SJCRH30 (cell line): ENCODE measurements around the gene CACHD1. TPM values are rescaled to one million over a fixed set of nuclear protein-coding genes. Genes with fewer than 3 reads are reported as not detected.

Experiments used
- DNase-seq, 2 experiments: peaks; one replicate each; pipeline ENCODE4 v3.0.0-alpha.2; 2015 to 2020
- H3K27ac ChIP-seq: fragments of 250-450 bp; sonication (Bioruptor Pico); 2 replicates; pipeline ENCODE4 v1.5.1; 2020; ENCODE audit warnings: mild to moderate bottlenecking, moderate library complexity
- H3K27me3 ChIP-seq: fragments of 250-450 bp; sonication (Bioruptor Pico); 2 replicates; pipeline ENCODE4 v1.5.1; 2020; ENCODE audit warnings: mild to moderate bottlenecking, moderate library complexity
- H3K36me3 ChIP-seq: fragments of 250-450 bp; sonication (Bioruptor Pico); 2 replicates; pipeline ENCODE4 v1.5.1; 2020; ENCODE audit warnings: mild to moderate bottlenecking, moderate library complexity
- H3K4me1 ChIP-seq: fragments of 250-450 bp; sonication (Bioruptor Pico); 2 replicates; pipeline ENCODE4 v1.5.1; 2020; ENCODE audit warnings: mild to moderate bottlenecking, moderate library complexity
- H3K4me3 ChIP-seq: fragments of 250-450 bp; sonication (Bioruptor Pico); 2 replicates; pipeline ENCODE4 v1.5.1; 2020; ENCODE audit warnings: mild to moderate bottlenecking, moderate library complexity
- H3K9me3 ChIP-seq: fragments of 250-450 bp; sonication (Bioruptor Pico); replicated peaks from 2 replicates; pipeline ENCODE4 v1.5.1; 2020; ENCODE audit warnings: mild to moderate bottlenecking, moderate library complexity
- total RNA-seq: library from RNA; depleted of rRNA; stranded (reverse); fragments of >200 nt; shearing (Covaris generic); gene quantifications from 2 replicates; pipeline ENCODE4 v1.2.3, GENCODE V29; 2014

The CACHD1 gene
- total RNA-seq, 1 experiment from 2014 or later, result 12.1 TPM

GRCh38 chr1:64480999-64481772 lies 11.3 kb downstream of the CACHD1 start:
- peaks cover 12% of the 10 kb centered on the region for H3K4me1 ChIP-seq

GRCh38 chr1:64482128-64482527 lies 12.2 kb downstream of the CACHD1 start:
- Histone ChIP-seq H3K4me1 (peaks cover 12% of the 10 kb centered on the region), H3K4me3 (no peak overlapping the region), H3K36me3 (no peaks in the 10 kb centered on the region), H3K27ac (no peak overlapping the region), H3K27me3 (no peaks in the 10 kb centered on the region), H3K9me3 (no peaks in the 10 kb centered on the region)
- DNase-seq, result no peak

More at GRCh38 chr1:64480999-64481772, 11.3 kb downstream of the CACHD1 start:
- H3K36me3 ChIP-seq, result no peaks in the 10 kb centered on the region
- H3K4me3 ChIP-seq, result no peak overlapping the region
- no peaks in the 10 kb centered on the region for H3K9me3 ChIP-seq
- peak in 1 of 2 experiments; percentile 30 for DNase-seq
- H3K27me3 ChIP-seq, result no peaks in the 10 kb centered on the region
- H3K27ac ChIP-seq, result no peak overlapping the region

DNA sequence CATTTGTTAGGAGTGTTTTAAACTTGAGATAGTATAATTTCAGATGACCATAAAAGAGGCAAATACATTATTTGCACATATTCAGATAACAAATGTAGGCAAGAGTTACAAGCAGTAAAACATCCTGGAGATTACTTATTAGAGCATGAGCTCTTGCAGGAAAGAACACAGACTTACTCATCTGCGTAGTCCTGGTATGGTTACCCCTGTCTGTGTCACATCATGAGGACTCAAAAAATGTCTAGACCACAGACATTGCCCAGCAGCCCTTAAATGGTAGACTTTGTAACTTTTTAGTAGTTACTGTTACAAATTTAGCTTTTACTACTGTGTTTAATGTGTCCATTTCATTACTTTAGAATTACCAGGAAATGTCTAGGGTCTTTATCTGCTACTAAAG lies 12.8 kb downstream of the CACHD1 start:
- Histone ChIP-seq H3K27me3 (no peaks in the 10 kb centered on the region), H3K9me3 (no peaks in the 10 kb centered on the region), H3K4me1 (peaks cover 12% of the 10 kb centered on the region), H3K27ac (no peak overlapping the region), H3K36me3 (no peaks in the 10 kb centered on the region), H3K4me3 (no peak overlapping the region)
- DNase-seq, result no peak

DNA sequence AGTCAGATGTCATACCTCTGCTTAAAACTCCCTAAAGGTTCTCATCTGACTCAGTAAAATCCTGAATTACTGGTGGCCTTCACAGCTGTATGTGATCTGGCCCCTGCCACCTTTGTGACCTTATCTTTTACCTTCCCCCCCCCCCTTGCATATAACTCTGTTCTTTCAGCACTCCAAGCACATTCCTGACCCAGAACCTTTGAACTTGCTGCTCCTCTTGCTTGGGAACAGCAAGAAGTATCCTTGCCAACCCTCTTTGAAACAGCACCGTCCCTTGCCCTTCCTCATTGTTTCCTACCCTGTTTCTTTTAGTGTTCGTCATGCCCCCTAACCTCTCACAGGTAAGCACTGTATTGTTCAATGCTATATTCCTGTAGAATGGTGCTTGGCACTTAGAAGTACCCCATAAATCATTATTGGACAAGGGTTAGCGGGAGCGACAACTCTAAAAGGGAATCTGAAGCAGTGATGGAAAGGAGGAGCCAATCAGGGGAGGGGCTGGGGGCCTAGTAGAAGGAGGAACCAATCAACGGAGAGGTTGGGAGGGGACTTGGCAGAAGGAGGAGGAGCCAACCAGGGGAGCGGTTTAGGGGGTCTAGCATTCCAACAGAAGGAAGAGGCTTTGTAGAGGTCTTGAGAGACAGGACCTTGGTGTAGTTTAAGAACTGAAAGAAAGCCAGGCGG lies 13.9 kb downstream of the CACHD1 start:
- H3K9me3 ChIP-seq, result no peaks in the 10 kb centered on the region
- peaks cover 12% of the 10 kb centered on the region for H3K4me1 ChIP-seq
- no peaks in the 10 kb centered on the region for H3K36me3 ChIP-seq
- no peak overlapping the region for H3K4me3 ChIP-seq
- no peak for DNase-seq
- no peak overlapping the region for H3K27ac ChIP-seq
- no peaks in the 10 kb centered on the region for H3K27me3 ChIP-seq

DNA sequence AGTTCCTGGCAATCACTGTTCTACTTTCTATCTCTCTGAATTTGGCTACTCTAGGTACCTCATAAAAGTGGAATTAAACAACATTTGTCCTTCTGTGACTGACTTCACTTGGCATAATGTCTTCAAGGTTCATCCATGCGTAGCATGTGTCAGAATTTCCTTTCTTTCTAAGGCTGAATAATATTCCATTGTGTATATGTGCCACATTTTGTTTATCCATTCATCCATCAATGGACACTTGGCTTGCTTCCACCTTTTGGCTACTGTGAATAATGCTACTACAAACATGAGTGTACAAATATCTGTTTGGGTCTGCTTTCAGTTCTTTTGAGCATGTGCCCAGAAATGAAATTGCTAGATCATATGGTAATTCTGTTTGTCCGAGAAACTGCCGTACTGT lies 14.7 kb downstream of the CACHD1 start:
- Histone ChIP-seq H3K27ac (no peak overlapping the region), H3K4me3 (no peak overlapping the region), H3K9me3 (no peaks in the 10 kb centered on the region), H3K4me1 (peaks cover 12% of the 10 kb centered on the region), H3K36me3 (no peaks in the 10 kb centered on the region), H3K27me3 (no peaks in the 10 kb centered on the region)
- DNase-seq, result no peak

DNA sequence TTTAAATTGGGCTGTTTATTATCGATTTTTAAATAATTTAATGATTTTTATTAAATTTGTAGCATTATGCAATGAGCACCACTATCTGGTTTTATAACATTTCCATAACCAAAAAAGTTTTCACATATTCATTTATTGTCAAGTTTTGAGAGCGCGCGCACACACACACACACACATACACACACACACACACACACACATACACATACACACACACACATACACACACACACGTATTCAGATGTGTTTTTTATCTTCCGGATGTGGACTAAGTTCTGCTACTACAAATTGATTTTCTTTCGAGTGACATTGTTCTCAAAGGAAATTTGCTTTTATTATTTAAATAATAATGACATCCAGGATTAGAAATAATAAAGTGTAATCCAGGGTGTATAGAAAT lies 16.3 kb downstream of the CACHD1 start:
- DNase-seq, result no peak
- Histone ChIP-seq H3K9me3 (no peaks in the 10 kb centered on the region), H3K27ac (no peak overlapping the region), H3K4me3 (no peak overlapping the region), H3K4me1 (peaks cover 9% of the 10 kb centered on the region), H3K27me3 (no peaks in the 10 kb centered on the region), H3K36me3 (no peaks in the 10 kb centered on the region)

DNA sequence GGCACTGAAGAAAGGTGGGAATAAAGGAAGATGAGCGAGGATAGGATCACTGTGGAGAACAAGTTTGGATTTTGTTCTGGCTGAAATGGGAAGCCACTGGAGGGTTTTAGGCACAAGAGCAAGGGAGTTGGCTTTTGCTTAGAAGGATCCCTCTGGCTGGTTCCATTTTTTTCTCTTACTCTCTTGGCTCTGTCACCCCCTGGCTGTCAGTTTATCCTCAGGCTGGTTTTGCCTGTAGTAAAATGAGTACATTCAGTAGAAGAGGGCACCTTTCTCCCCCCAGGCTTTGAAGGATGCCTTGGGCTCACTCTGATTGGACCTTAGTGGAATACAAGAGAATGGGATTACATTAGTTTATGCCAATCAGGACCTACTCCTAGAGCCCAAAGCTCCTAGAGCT lies 17.1 kb downstream of the CACHD1 start:
- H3K4me3 ChIP-seq, result no peak overlapping the region
- no peak overlapping the region for H3K27ac ChIP-seq
- H3K4me1 ChIP-seq, result peaks cover 2% of the 10 kb centered on the region; the same call in 1 of the 2 replicates
- H3K27me3 ChIP-seq, result no peaks in the 10 kb centered on the region
- no peaks in the 10 kb centered on the region for H3K9me3 ChIP-seq
- no peak for DNase-seq
- no peaks in the 10 kb centered on the region for H3K36me3 ChIP-seq

DNA sequence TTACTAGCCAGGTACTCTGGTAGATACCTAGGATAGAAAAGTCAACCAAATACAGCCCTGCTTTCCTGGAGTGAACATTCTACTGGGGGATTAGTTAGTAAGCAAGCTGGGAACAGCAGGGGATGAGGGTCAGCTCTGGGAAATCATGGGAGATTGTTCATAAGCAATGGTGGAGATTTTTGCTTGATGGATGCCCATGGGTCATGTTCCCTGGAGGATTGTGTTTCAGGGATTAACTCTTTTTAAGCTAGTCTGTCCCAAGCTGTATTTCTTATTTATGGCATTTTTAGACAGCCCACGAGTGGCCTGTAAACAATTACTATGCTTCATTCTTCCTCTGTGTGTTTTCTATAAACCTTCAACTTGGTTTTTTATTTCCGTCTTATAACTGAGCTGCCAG lies 18.9 kb downstream of the CACHD1 start:
- no peak for DNase-seq
- H3K27me3 ChIP-seq, result no peaks in the 10 kb centered on the region
- H3K36me3 ChIP-seq, result no peaks in the 10 kb centered on the region
- no peaks in the 10 kb centered on the region; the same call in 1 of the 2 replicates for H3K4me1 ChIP-seq
- H3K27ac ChIP-seq, result no peak overlapping the region
- H3K9me3 ChIP-seq, result no peaks in the 10 kb centered on the region
- no peak overlapping the region for H3K4me3 ChIP-seq

DNA sequence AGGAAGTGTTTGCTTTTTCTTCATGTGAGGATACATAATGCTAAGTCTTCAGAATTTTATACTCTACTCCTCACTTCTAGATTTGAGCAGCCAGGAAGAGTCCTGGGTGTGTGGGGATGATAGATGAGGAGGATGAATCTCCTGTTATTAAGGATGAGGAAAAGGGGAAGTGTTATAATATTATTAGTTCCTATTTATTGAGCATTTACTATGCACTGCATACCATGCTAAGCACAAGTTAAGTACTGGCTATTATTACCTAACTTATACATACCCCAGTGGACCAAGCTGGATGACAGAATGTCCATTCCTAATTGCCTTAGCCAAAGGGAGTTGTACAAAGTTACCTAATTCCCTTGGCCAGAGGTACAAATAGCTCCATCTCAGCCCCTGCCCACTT lies 19.8 kb downstream of the CACHD1 start:
- H3K9me3 ChIP-seq, result no peaks in the 10 kb centered on the region
- DNase-seq, result no peak
- H3K27me3 ChIP-seq, result no peaks in the 10 kb centered on the region
- H3K27ac ChIP-seq, result no peak overlapping the region
- H3K36me3 ChIP-seq, result no peaks in the 10 kb centered on the region
- H3K4me1 ChIP-seq, result peaks cover 6% of the 10 kb centered on the region; the same call in 1 of the 2 replicates
- H3K4me3 ChIP-seq, result no peak overlapping the region

DNA sequence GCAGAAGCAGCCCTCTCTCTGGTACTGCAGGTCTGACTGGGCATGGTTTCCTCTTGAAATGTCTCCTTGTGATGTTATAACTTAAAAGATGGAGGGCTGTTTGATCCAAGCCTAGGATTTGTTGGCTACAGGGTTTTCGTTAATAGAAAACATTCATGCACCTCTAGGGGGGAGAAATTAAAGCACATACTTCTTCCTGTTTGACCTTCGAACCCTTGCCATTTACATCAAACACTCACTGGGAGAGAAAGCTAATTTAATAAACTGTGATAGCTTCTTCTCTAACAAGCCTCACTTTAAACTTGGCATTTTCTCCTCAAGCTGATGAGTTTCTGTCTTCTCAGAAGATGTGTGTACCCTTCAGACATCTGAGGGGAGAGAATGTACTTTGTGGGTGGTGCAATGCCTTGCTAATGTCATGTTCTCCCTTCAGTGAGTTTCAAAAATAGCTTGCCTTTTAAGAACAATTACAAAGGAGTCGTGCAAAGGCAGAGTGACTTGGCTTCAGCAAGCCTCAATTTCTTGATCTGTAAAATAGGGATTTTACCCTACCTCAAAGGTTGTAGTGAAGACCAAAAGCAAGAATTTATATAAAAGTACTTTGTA lies 20.4 kb downstream of the CACHD1 start:
- Histone ChIP-seq H3K27me3 (no peaks in the 10 kb centered on the region), H3K4me3 (no peak overlapping the region), H3K27ac (no peak overlapping the region), H3K4me1 (peaks cover 6% of the 10 kb centered on the region; the same call in 1 of the 2 replicates), H3K36me3 (no peaks in the 10 kb centered on the region), H3K9me3 (no peaks in the 10 kb centered on the region)
- DNase-seq, result no peak

- no peaks in the 10 kb centered on the region for H3K36me3 ChIP-seq
- H3K9me3 ChIP-seq, result no peaks in the 10 kb centered on the region
- no peak overlapping the region for H3K4me3 ChIP-seq
- no peaks in the 10 kb centered on the region for H3K27me3 ChIP-seq
- DNase-seq, result no peak
- H3K4me1 ChIP-seq, result peaks cover 9% of the 10 kb centered on the region
- no peak overlapping the region for H3K27ac ChIP-seq
Observed at GRCh38 chr1:64492424-64492823, 22.5 kb downstream of the CACHD1 start.

DNA sequence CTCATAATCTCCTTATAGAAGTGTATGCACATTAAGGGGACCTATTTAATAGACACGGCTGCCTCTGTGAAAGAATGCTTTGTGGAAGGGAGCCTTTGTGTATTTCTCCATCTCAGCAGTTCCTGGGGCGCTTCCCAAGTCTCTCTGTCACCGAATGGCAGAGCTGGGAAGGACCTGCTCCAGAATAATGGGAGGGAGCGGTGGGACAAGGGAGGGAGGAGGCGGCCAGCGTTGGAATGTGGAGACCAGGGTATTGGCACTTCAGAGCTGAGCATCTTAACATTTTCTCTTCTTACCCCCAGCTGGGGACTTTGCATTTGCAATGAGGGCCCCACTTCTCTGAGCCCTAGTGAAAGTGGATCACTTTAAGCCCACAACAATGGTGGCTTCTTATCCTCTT lies 23.9 kb downstream of the CACHD1 start:
- no peaks in the 10 kb centered on the region for H3K9me3 ChIP-seq
- peaks cover 17% of the 10 kb centered on the region for H3K4me1 ChIP-seq
- DNase-seq, result no peak
- no peaks in the 10 kb centered on the region for H3K36me3 ChIP-seq
- no peak overlapping the region for H3K27ac ChIP-seq
- no peaks in the 10 kb centered on the region for H3K27me3 ChIP-seq
- no peak overlapping the region for H3K4me3 ChIP-seq

DNA sequence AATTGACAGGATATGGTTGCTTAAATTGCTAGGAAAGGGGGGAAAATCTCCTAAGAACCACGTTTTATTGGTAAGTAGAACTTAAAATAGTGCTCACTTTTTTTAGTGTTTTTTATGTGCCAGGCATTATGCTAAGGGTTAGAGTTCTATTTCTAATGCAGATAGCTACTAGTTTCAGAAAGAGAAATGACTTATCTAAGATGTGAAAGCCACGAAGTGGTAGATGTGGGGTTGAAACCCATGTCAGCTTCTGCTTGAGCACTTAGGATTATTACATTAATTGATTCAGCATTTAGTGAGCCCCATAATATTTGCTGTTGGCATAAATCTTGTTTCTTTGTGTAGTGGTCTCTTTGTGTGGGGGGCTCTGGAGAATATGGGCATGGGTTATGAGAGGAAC lies 24.7 kb downstream of the CACHD1 start:
- H3K4me1 ChIP-seq, result peaks cover 23% of the 10 kb centered on the region
- no peak overlapping the region for H3K4me3 ChIP-seq
- H3K36me3 ChIP-seq, result no peaks in the 10 kb centered on the region
- H3K27me3 ChIP-seq, result no peaks in the 10 kb centered on the region
- no peak for DNase-seq
- H3K9me3 ChIP-seq, result no peaks in the 10 kb centered on the region
- H3K27ac ChIP-seq, result no peak overlapping the region

DNA sequence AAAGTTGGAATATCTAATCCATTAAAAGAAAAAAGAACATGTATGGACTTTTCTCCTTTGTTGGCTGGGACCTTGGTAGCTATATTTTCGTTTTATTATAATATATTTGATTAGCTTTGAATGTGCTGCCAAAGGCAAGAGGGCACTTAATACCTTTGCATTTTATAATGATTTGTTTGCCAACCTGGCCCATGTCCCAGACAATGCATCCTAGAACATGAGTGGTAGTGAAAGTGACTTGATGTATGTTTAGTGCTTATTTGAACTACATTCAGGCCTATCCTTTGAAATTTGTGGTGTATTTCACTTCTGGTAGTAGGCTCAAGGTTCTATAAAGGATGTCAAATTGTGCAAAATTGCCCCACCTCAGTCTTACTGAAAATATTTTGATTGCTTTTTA lies 25.9 kb downstream of the CACHD1 start:
- Histone ChIP-seq H3K4me1 (peaks cover 28% of the 10 kb centered on the region), H3K4me3 (no peak overlapping the region), H3K27ac (no peak overlapping the region), H3K9me3 (no peaks in the 10 kb centered on the region), H3K36me3 (no peaks in the 10 kb centered on the region), H3K27me3 (no peaks in the 10 kb centered on the region)
- DNase-seq, result no peak

DNA sequence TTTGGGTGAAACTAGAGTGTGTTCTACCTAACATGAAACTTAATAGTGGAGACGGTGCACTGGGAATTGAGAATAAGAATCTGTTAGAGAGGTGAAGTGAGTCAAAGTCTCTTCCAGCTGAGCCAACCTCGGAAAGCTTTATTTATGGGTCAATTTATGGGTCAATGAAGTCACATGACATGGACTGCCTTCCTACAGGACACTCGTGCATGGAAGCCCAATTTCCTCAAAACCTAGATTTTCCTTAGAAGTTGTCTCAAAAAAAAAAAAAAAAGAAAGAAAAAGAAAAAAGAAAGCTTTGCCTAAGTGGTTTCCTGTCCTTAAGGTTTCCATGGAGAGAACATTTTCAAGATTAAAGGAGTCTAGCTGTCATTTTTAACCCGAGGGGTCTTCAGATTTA lies 26.7 kb downstream of the CACHD1 start:
- no peaks in the 10 kb centered on the region for H3K27me3 ChIP-seq
- DNase-seq, result no peak
- peaks cover 28% of the 10 kb centered on the region for H3K4me1 ChIP-seq
- H3K9me3 ChIP-seq, result no peaks in the 10 kb centered on the region
- no peak overlapping the region for H3K4me3 ChIP-seq
- no peak overlapping the region for H3K27ac ChIP-seq
- no peaks in the 10 kb centered on the region for H3K36me3 ChIP-seq
